Lung (tissue), 12 donors: ENCODE measurements around the gene METTL26. TPM values are rescaled to one million over a fixed set of nuclear protein-coding genes. Genes with fewer than 3 reads are reported as not detected.
A peak's percentile ranks its signal among the peaks of the same experiment; 100 is the strongest.

Source experiments
- ATAC-seq: fragments of 200-7000 bp; cut with Tn5 transposase; one replicate; pipeline ENCODE4 v1.9.1; 2020; ENCODE audit warnings: moderate number of reproducible peaks; ENCODE audit not compliant: insufficient read depth, low FRiP score
- DNase-seq, 3 donors: peaks; one replicate each; pipeline ENCODE4 v3.0.0-alpha.2; 2013 to 2017
- H3K27ac ChIP-seq, 2 donors: one replicate each; pipeline ENCODE4 v1.5.1; 2013; ENCODE audit warnings: mild to moderate bottlenecking in 2 of 2, moderate library complexity in 2 of 2, control low read depth in 1 of 2, inconsistent platforms in 1 of 2, low read depth in 1 of 2, low read length in 1 of 2
- H3K27me3 ChIP-seq, 3 donors: one replicate each; pipeline ENCODE4 v1.5.1; 2013; ENCODE audit warnings: low read length in 2 of 3; ENCODE audit not compliant: control insufficient read depth in 3 of 3, insufficient read depth in 3 of 3
- H3K36me3 ChIP-seq, 4 donors: one replicate each; pipeline ENCODE4 v1.5.1; 2013; ENCODE audit warnings: low read length in 4 of 4, mild to moderate bottlenecking in 1 of 4, moderate library complexity in 1 of 4; ENCODE audit not compliant: control insufficient read depth in 4 of 4, insufficient read depth in 4 of 4
- H3K4me1 ChIP-seq, 5 donors: one replicate each; pipeline ENCODE4 v1.5.1; 2013; ENCODE audit warnings: low read length in 5 of 5, mild to moderate bottlenecking in 2 of 5, moderate library complexity in 1 of 5; ENCODE audit not compliant: control insufficient read depth in 5 of 5, insufficient read depth in 5 of 5
- H3K4me3 ChIP-seq: one replicate; pipeline ENCODE4 v1.5.1; 2013; ENCODE audit warnings: mild to moderate bottlenecking, control low read depth, moderate library complexity
- H3K9ac ChIP-seq, 2 donors: one replicate each; pipeline ENCODE4 v1.5.1; 2013; ENCODE audit warnings: low read length in 2 of 2, control low read depth in 1 of 2; ENCODE audit not compliant: insufficient read depth in 1 of 2
- H3K9me3 ChIP-seq, 4 donors: one replicate each; pipeline ENCODE4 v1.5.1; 2013; ENCODE audit warnings: low read length in 3 of 4, mild to moderate bottlenecking in 1 of 4, moderate library complexity in 1 of 4; ENCODE audit not compliant: control insufficient read depth in 4 of 4, insufficient read depth in 3 of 4
- CTCF ChIP-seq: IDR thresholded peaks from 2 replicates; pipeline ENCODE4 v1.5.1; 2012; ENCODE audit warnings: mild to moderate bottlenecking; ENCODE audit errors: control extremely low read depth, extremely low read depth
- WGBS, 2 donors: extraction: QIAGEN DNeasy Blood & Tissue Kit; methylation state at CpG; one replicate each; pipeline ENCODE4 v1.1.7; 2013; 5-methylcytosine and 5-hydroxymethylcytosine counted together
- polyA plus RNA-seq, 2 donors: library from polyadenylated mRNA; stranded (reverse); fragments of 200-250 nt; gene quantifications; one replicate each; pipeline ENCODE4 v1.2.1, GENCODE V29; 2013
- total RNA-seq, 2 donors: library from RNA; depleted of rRNA in 1 of 2; stranded (reverse); fragments of >200 nt in 1 of 2; gene quantifications; one replicate each; pipeline ENCODE4 v1.2.1, GENCODE V29; 2014 to 2021
- donor health status: control.
- donor health status: control.
- donor health status: Bipolar disorder and iron deficiency.
- donor health status: healthy.
- donor health status: DM: yes; HTN: yes; CAD: no.

The METTL26 gene
- total and polyA plus RNA-seq, 4 donors, result 36.1 to 200 (median 114) TPM

- no peaks in the 10 kb centered on the region for H3K9me3 ChIP-seq
- no peak overlapping the region for H3K9ac ChIP-seq
- peaks cover 0 to 20% (median 13%) of the 10 kb centered on the region in 5 donors for H3K4me1 ChIP-seq
- DNase-seq, result peak in 1 of 3 donors; percentile 25
- no peak overlapping the region for H3K4me3 ChIP-seq
- H3K27ac ChIP-seq, result peak overlapping the region in 1 of 2 donors; percentile 61
- WGBS, 2 donors, result 78 to 84% methylated on average over 48 to 50 of the region's 50 CpGs
- H3K27me3 ChIP-seq, result no peaks in the 10 kb centered on the region
- TF ChIP-seq CTCF, result no peak
- ATAC-seq, result peak; percentile 70
- H3K36me3 ChIP-seq, result peaks cover 0 to 37% (median 5%) of the 10 kb centered on the region in 4 donors
These were observed 8.5 kb downstream of the METTL26 start for GRCh38 chr16:627454-628239.

- Histone ChIP-seq H3K4me3 (no peak overlapping the region), H3K9ac (no peak overlapping the region), H3K4me1 (peaks cover 0 to 25% (median 13%) of the 10 kb centered on the region in 5 donors), H3K36me3 (peaks cover 0 to 34% (median 5%) of the 10 kb centered on the region in 4 donors), H3K9me3 (no peaks in the 10 kb centered on the region), H3K27ac (peak overlapping the region in 1 of 2 donors; percentile 61), H3K27me3 (no peaks in the 10 kb centered on the region)
- 95 to 97% methylated on average over 29 of the region's 29 CpGs for WGBS, 2 donors
- DNase-seq, result no peak
- no peak for ATAC-seq
- TF ChIP-seq CTCF, result no peak
These were observed 9.2 kb downstream of the METTL26 start for GRCh38 chr16:626787-627453.

GRCh38 chr16:625977-626765, 9.9 kb downstream of the METTL26 start:
- Histone ChIP-seq H3K9me3 (no peaks in the 10 kb centered on the region), H3K27ac (no peak overlapping the region), H3K27me3 (no peaks in the 10 kb centered on the region), H3K9ac (no peak overlapping the region), H3K36me3 (peaks cover 0 to 34% (median 5%) of the 10 kb centered on the region in 4 donors), H3K4me1 (peaks cover 0 to 26% (median 15%) of the 10 kb centered on the region in 5 donors), H3K4me3 (no peak overlapping the region)
- TF ChIP-seq CTCF, result no peak
- DNase-seq (no peak), ATAC-seq (no peak)
- WGBS, 2 donors, result 92 to 95% methylated on average over 32 to 35 of the region's 35 CpGs
